OCI-LY3 (cell line): ENCODE results near the gene TSPYL2.

Source experiments
- H2AFZ ChIP-seq: fragments of 200-600, 300-600 bp; shearing (Covaris generic); 2 replicates; pipeline ENCODE4 v1.6.0; 2014; ENCODE audit warnings: antibody characterized with exemption, low read depth, low read length
- H3K27ac ChIP-seq: fragments of 200-600, 300-600 bp; sonication (generic); 2 replicates; pipeline ENCODE4 v1.5.1; 2014; ENCODE audit warnings: mild to moderate bottlenecking, low read length, moderate library complexity, mixed read lengths
- H3K27me3 ChIP-seq: fragments of 200-600, 300-600 bp; sonication (generic); 2 replicates; pipeline ENCODE4 v1.6.1; 2014; ENCODE audit warnings: low read depth, low read length, mixed read lengths
- H3K36me3 ChIP-seq: fragments of 200-600, 300-600 bp; sonication (generic); replicated peaks from 2 replicates; pipeline ENCODE3; 2014; ENCODE audit warnings: low read depth, low read length, mixed read lengths
- H3K4me1 ChIP-seq: fragments of 300-600, 200-600 bp; sonication (generic); 2 replicates; pipeline ENCODE4 v1.6.1; 2014; ENCODE audit warnings: low read length, mixed read lengths
- H3K4me2 ChIP-seq: fragments of 200-600, 300-600 bp; sonication (generic); 2 replicates; pipeline ENCODE4 v1.6.1; 2014; ENCODE audit warnings: low read length, mixed read lengths
- H3K4me3 ChIP-seq: fragments of 300-600, 200-600 bp; sonication (generic); 2 replicates; pipeline ENCODE4 v1.5.1; 2014; ENCODE audit warnings: antibody characterized with exemption, mild to moderate bottlenecking, low read length, moderate library complexity
- H3K79me2 ChIP-seq: fragments of 300-600, 200-600 bp; shearing (Covaris generic); 2 replicates; pipeline ENCODE4 v1.6.1; 2014; ENCODE audit warnings: mild to moderate bottlenecking, low read length, mixed read lengths
- H3K9ac ChIP-seq: fragments of 300-600, 200-600 bp; shearing (Covaris generic); 2 replicates; pipeline ENCODE4 v1.6.0; 2014; ENCODE audit warnings: mild to moderate bottlenecking, low read length, moderate library complexity
- H3K9me3 ChIP-seq: fragments of 200-600, 300-600 bp; shearing (Covaris generic); 2 replicates; pipeline ENCODE4 v1.6.1; 2014; ENCODE audit warnings: low read length, mixed read lengths; ENCODE audit not compliant: insufficient read depth
- H4K20me1 ChIP-seq: fragments of 200-600, 300-600 bp; sonication (generic); 2 replicates; pipeline ENCODE4 v1.6.1; 2016; ENCODE audit warnings: low read length, mixed read lengths; ENCODE audit not compliant: insufficient read depth
- CTCF ChIP-seq: fragments of 200-600, 300-600 bp; sonication (generic); IDR thresholded peaks from 2 replicates; pipeline ENCODE4 v1.5.1; 2014; ENCODE audit warnings: antibody characterized with exemption, low read length, low read depth
- EZH2phosphoT487 ChIP-seq: fragments of 200-600 bp; shearing (Covaris generic); IDR thresholded peaks from 2 replicates; pipeline ENCODE4 v1.6.1; 2018; ENCODE audit warnings: antibody characterized with exemption, mixed run types, low read depth

The TSPYL2 gene

GRCh38 chrX:53082773-53083616 lies 828 bp downstream of the TSPYL2 start:
- H2AFZ ChIP-seq, result no peak overlapping the region

GRCh38 chrX:53084043-53084570 lies 1.9 kb downstream of the TSPYL2 start:
- TF ChIP-seq EZH2phosphoT487 (no peak), CTCF (no peak)
- H3K27me3 ChIP-seq, result no peaks in the 10 kb centered on the region
- H3K9me3 ChIP-seq, result no peaks in the 10 kb centered on the region
- no peak overlapping the region for H3K9ac ChIP-seq
- H3K4me3 ChIP-seq, result no peak overlapping the region
- H3K36me3 ChIP-seq, result peaks cover 16% of the 10 kb centered on the region
- H2AFZ ChIP-seq, result no peak overlapping the region
- no peak overlapping the region for H3K27ac ChIP-seq
- no peak overlapping the region for H3K4me2 ChIP-seq
- peaks cover 11% of the 10 kb centered on the region for H3K4me1 ChIP-seq
- peaks cover 14% of the 10 kb centered on the region for H3K79me2 ChIP-seq
- no peaks in the 10 kb centered on the region for H4K20me1 ChIP-seq

More at GRCh38 chrX:53082773-53083616, 828 bp downstream of the TSPYL2 start:
- peaks cover 16% of the 10 kb centered on the region for H3K36me3 ChIP-seq
- peaks cover 14% of the 10 kb centered on the region for H3K79me2 ChIP-seq
- H3K9me3 ChIP-seq, result no peaks in the 10 kb centered on the region
- H3K4me3 ChIP-seq, result peak overlapping the region; percentile 98
- peak overlapping the region; percentile 92 for H3K4me2 ChIP-seq
- no peaks in the 10 kb centered on the region for H3K27me3 ChIP-seq
- no peaks in the 10 kb centered on the region for H4K20me1 ChIP-seq
- peaks cover 11% of the 10 kb centered on the region for H3K4me1 ChIP-seq
- peak overlapping the region; percentile 81 for H3K9ac ChIP-seq
- H3K27ac ChIP-seq, result no peak overlapping the region
- TF ChIP-seq CTCF (no peak), EZH2phosphoT487 (no peak)

- H2AFZ ChIP-seq, result no peak overlapping the region
- peaks cover 11% of the 10 kb centered on the region for H3K4me1 ChIP-seq
- no peaks in the 10 kb centered on the region for H4K20me1 ChIP-seq
- H3K4me3 ChIP-seq, result no peak overlapping the region
- no peaks in the 10 kb centered on the region for H3K9me3 ChIP-seq
- peaks cover 14% of the 10 kb centered on the region for H3K79me2 ChIP-seq
- no peak for TF ChIP-seq CTCF
- no peak for TF ChIP-seq EZH2phosphoT487
- H3K4me2 ChIP-seq, result no peak overlapping the region
- H3K27me3 ChIP-seq, result no peaks in the 10 kb centered on the region
- H3K27ac ChIP-seq, result no peak overlapping the region
- H3K9ac ChIP-seq, result no peak overlapping the region
- peaks cover 16% of the 10 kb centered on the region for H3K36me3 ChIP-seq
Measured at GRCh38 chrX:53084863-53085262, 2.7 kb downstream of the TSPYL2 start.

GRCh38 chrX:53085661-53086229 lies 3.6 kb downstream of the TSPYL2 start:
- Histone ChIP-seq H4K20me1 (no peaks in the 10 kb centered on the region), H3K27ac (no peak overlapping the region), H3K4me2 (no peak overlapping the region), H3K4me3 (no peak overlapping the region), H3K9ac (no peak overlapping the region), H3K36me3 (peaks cover 16% of the 10 kb centered on the region), H3K4me1 (peaks cover 10% of the 10 kb centered on the region), H3K79me2 (peaks cover 14% of the 10 kb centered on the region), H2AFZ (no peak overlapping the region), H3K9me3 (no peaks in the 10 kb centered on the region), H3K27me3 (no peaks in the 10 kb centered on the region)
- TF ChIP-seq CTCF, result no peak
- no peak for TF ChIP-seq EZH2phosphoT487
